GM19452 (cell line): Measurements from ENCODE around the gene MVB12A.

ENCODE experiments used
- ATAC-seq: cut with Tn5 transposase; IDR thresholded peaks from one replicate; pipeline ENCODE4 v1.9.1; 2021; ENCODE audit not compliant: unreplicated experiment

MVB12A gene

GRCh38 chr19:17404621-17405249 is 15.1 kb upstream of the MVB12A start:
- ATAC-seq, result peak; percentile 9

GRCh38 chr19:17405250-17406045 is 14.4 kb upstream of the MVB12A start, which contains the start of gene BST2:
BST2 (minus strand) TSS chr19:17405630; CDS start chr19:17405575, 55 bp downstream.
- ATAC-seq, result peak; percentile 69

- peak; percentile 19 for ATAC-seq
Observed at GRCh38 chr19:17406046-17406886, 13.6 kb upstream of the MVB12A start.

GRCh38 chr19:17406887-17407196 is 13.0 kb upstream of the MVB12A start:
- ATAC-seq, result no peak

- ATAC-seq, result no peak
Observed at GRCh38 chr19:17409990-17410389, 9.9 kb upstream of the MVB12A start.

GRCh38 chr19:17411801-17412200 is 8.0 kb upstream of the MVB12A start:
- no peak for ATAC-seq

- no peak for ATAC-seq
Observed at GRCh38 chr19:17414097-17414496, 5.8 kb upstream of the MVB12A start.

- ATAC-seq, result no peak
Observed at GRCh38 chr19:17415121-17415520, 4.7 kb upstream of the MVB12A start.

- ATAC-seq, result no peak
Observed at GRCh38 chr19:17418710-17419109, 1.1 kb upstream of the MVB12A start.

GRCh38 chr19:17419154-17419620 is 660 bp upstream of the MVB12A start:
- no peak for ATAC-seq

GRCh38 chr19:17420475-17420924 is 653 bp downstream of the MVB12A start:
- ATAC-seq, result no peak

- ATAC-seq, result no peak
Observed at GRCh38 chr19:17421942-17422341, 2.1 kb downstream of the MVB12A start.

GRCh38 chr19:17423429-17424208 is 3.8 kb downstream of the MVB12A start:
- no peak for ATAC-seq

- ATAC-seq, result no peak
Observed at GRCh38 chr19:17424743-17425365, 5.0 kb downstream of the MVB12A start.

GRCh38 chr19:17429641-17430113 is 9.8 kb downstream of the MVB12A start:
- ATAC-seq, result no peak

GRCh38 chr19:17431417-17431816 is 11.6 kb downstream of the MVB12A start:
- ATAC-seq, result no peak

GRCh38 chr19:17435218-17435617 is 15.4 kb downstream of the MVB12A start:
- no peak for ATAC-seq

- no peak for ATAC-seq
Observed at GRCh38 chr19:17436094-17436873, 16.4 kb downstream of the MVB12A start.

- no peak for ATAC-seq
Observed at GRCh38 chr19:17436874-17437267, 17.0 kb downstream of the MVB12A start.
